Raji (cell line): ENCODE results near the gene GUCY1B1.

Experiments used
- POLR2A ChIP-seq: IDR thresholded peaks from 2 replicates; pipeline ENCODE4 v1.6.1; 2011; ENCODE audit warnings: low read depth, low read length, control low read depth; ENCODE audit not compliant: insufficient read depth

GUCY1B1 gene

GRCh38 chr4:155749041-155749440 is 9.8 kb upstream of the GUCY1B1 start:
- TF ChIP-seq POLR2A = no peak

DNA sequence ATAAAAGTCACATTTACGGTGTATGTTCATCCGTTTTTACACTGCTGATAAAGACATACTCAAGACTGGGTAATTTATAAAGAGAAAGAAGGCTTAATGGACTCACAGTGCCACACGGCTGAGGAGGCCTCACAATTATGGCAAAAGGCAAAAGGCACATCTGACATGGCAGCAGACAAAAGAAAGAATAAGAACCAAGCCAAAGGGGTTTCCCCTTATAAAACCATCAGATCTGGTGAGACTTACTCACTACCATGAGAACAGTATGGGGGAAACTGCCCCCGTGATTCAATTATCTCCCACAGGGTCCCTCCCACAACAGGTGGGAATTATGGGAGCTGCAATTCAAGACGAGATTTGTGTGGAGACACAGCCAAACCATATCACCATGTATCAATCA is 7.3 kb upstream of the GUCY1B1 start:
- no peak for TF ChIP-seq POLR2A

- no peak for TF ChIP-seq POLR2A
These were observed 1.0 kb upstream of the GUCY1B1 start for GRCh38 chr4:155757745-155758265.

GRCh38 chr4:155759372-155760252 is 791 bp downstream of the GUCY1B1 start:
- TF ChIP-seq POLR2A = no peak

DNA sequence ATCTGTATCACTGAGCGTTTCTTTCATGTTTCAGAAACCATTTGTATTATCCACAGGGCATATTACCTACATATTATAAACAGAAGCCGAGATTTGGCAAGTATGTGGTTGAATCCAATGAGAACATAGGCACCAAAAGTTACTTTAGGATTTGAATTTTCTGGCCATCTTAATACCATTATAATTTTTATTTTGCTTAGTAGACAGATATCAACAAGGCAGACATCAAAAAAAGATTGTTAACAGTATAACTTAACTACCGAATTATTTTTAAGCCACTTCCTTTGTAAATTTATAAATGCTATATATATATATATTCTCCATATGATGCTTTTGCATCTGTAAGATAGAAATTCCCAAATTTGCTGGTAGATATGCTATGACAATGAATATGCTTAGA is 2.2 kb downstream of the GUCY1B1 start:
- TF ChIP-seq POLR2A = no peak

DNA sequence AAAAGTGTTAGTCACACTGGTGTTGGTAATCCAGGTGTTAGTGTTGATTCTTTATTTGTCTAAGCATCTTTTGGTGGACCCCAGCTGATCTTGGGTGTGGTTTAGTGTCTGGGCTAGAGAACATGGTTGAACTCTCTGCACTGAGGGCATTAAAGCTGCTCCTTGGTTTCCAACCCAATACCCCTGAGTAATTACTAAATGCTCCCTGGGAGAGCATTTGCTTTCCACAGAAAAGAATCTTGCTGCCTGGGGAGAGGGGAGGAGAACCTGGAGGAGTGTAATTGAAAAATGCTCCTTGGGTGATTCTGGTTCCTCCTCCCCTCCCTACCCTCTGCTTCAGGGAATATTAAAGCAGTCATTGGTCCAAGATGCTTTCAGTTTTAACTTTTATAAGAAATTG is 3.1 kb downstream of the GUCY1B1 start:
- TF ChIP-seq POLR2A = no peak

- no peak for TF ChIP-seq POLR2A
These were observed 3.5 kb downstream of the GUCY1B1 start for GRCh38 chr4:155762334-155762733.

GRCh38 chr4:155763551-155763950 is 4.7 kb downstream of the GUCY1B1 start:
- no peak for TF ChIP-seq POLR2A

DNA sequence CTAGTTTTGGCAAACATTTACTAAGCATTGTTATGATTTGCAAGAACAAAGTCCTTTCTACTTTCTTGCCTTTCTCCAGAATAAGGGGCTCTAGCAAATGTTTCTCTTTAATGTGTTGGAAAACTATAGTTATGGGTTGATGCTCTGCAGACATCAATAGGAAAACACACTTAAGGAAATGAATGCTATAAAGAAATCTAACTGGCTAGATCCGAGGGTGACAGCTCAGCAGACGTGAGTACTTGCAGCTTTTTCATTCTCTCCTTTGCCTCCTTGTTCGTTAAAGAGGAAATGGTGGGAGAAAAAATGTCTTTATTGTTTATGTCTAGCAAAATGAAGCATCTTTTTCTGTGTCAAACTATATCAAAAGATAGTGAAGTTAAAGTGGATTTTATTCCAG is 6.3 kb downstream of the GUCY1B1 start:
- no peak for TF ChIP-seq POLR2A

DNA sequence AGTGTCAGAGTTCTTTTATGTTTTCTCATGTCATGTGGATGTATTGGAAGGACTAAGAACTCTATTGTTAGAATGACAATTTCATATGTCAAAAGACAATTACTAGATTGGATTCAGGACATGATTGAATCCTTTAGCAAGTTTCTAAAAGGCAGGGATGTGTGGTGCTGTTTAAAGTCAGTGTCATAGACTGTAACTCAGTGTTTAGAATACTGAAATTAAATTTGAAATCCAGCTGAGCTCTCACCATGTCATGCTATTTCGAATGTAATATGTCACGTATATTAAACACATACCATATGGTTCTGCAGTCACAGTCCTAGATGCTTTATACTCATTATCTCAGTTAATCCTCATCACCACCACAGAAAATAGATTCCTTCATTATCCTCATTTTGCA is 7.8 kb downstream of the GUCY1B1 start:
- TF ChIP-seq POLR2A = no peak

DNA sequence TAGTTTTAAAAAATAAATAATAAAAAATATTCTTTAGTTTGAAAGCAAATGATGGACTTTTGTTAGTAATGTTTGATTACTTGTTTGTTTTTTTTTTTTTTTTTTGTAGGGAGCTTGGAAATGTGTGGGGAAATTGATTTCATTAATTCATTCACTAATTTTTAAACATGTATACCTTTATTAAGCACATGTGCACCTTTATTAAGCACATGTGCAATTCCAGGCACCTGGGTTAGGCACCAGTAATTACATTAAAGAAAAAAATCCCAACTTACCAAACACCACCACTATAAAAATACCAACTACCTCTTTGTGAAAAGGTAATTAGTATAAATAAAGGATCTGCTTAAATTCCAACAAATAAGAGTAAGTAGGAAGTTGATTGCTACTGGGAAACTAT is 9.5 kb downstream of the GUCY1B1 start:
- no peak for TF ChIP-seq POLR2A

DNA sequence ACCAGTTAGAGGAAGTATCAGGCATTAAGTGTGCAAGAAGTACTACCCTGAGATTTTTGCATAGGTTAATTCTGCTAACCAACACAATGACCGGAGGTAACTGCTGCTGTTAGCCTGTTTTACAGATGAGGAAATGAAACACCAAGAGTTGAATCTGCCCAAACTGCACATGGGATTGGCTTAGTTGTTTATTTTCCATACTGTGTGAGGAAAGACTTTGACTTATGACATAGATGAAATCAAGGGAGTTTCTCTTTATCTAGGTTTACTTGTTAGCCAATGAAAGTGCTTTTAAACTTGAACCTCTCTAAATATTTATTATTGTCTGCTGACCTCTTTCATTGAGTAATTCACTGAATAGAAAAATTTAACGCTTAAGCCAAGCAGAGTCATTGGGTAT is 10.3 kb downstream of the GUCY1B1 start:
- TF ChIP-seq POLR2A = no peak

- no peak for TF ChIP-seq POLR2A
These were observed 13.8 kb downstream of the GUCY1B1 start for GRCh38 chr4:155772459-155773195.

DNA sequence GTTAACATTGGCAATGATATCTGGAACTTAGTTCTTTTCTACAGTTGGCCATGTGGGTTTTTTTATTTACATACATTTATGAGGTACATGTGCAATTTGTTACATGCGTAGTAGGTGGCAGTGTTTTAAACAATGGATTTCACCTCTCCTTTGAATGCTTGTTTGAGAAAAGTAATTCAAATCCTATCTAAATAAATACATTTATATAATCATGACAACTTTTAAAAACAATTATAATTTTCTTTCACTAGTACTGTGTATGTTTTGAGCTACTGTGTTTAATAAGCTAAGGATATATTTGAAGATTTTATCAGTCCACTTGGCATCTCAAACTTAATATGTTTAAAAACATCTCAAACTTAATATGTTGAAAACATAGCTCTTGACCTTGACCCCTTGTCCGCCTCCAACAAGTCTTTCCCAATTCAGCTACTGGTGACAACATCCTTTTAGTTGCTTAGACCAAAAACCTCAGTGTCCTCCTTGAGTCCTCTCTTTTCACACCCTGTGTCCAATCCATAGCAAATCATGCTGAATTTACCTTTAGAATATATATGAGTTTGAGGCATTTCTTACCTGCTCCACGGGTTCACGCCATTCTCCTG is 14.5 kb downstream of the GUCY1B1 start:
- no peak for TF ChIP-seq POLR2A

DNA sequence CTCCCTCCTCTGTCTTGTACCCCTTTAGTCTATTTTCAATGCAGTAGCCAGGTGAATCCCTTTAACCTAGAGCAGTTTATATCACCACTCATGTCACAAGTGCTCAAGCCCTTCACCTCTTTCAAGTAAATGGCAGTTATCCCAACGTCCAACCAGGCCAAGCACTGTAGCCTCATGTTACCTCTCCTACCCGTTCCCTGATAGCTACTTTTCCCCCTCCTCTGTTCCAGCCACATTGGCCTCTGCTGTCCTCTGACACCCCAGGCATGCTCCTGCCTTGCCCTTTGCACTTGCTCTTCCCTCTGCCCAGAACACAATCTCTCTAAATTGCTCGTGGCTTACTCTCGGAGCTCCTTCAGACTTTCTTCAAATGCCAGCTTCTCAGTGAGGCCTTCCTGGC is 15.2 kb downstream of the GUCY1B1 start:
- no peak for TF ChIP-seq POLR2A
